Measurements from ENCODE around the gene COL4A3. TPM values are rescaled to one million over a fixed set of nuclear protein-coding genes. Genes with fewer than 3 reads are reported as not detected.
"Not testable (repeated sequence)": the region's sequence is repeated elsewhere in the genome, so short reads cannot be mapped to it uniquely, and the experiment has no call there.

COL4A3 gene
- total RNA-seq, 1 donor from 2014 or later = 1.1 TPM

GRCh38 chr2:227153758-227154486, 10.5 kb upstream of the COL4A3 start:
- no peak overlapping the region for H3K4me3 ChIP-seq (ENCODE audit: low read depth, low read length)
- no peak for TF ChIP-seq CTCF (conservative IDR thresholded peaks at IDR 0.05; ENCODE audit: low read depth, low read length)
- no peak for DNase-seq (ENCODE audit: low read depth)

DNA sequence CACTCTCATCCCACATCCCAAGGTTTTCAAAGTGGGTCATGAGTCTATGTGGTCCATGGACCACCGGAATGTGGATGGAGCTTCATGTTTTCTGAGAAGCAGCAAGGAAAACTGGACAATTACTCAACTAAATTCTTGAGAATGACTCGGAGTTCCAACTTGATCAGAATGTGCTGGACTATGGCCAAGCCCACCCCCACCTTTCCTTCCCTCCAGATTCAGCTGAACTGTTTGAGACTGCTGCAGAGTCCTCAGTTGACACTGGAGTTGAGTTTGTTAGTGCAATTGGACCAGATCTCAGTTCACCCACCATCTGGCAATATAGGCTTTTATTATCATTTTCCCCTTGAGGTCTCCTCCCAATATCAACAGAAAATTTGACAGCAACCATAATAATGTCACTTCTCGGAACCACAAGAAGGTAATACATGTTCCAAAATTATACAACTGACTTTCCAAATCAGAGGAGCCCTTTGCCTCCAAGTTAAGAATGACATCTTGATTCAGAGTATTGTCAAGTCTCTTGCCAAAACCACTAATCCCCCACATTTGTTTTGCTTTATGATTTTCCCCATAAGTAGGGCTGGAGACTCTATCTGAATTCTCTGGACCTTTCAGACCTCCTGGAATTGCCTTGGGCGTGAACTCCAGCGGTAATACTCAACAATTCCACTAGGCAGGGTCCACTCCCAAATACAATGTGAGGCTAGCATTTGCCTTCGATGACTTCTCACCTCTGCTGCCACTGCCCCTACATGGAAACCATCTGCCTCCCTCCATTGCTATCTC, 9.2 kb upstream of the COL4A3 start:
- no peak overlapping the region for H3K4me3 ChIP-seq (ENCODE audit: low read depth, low read length)
- TF ChIP-seq CTCF (conservative IDR thresholded peaks at IDR 0.05; ENCODE audit: low read depth, low read length) = peak; percentile 5
- peak; percentile 78 for DNase-seq (ENCODE audit: low read depth)

DNA sequence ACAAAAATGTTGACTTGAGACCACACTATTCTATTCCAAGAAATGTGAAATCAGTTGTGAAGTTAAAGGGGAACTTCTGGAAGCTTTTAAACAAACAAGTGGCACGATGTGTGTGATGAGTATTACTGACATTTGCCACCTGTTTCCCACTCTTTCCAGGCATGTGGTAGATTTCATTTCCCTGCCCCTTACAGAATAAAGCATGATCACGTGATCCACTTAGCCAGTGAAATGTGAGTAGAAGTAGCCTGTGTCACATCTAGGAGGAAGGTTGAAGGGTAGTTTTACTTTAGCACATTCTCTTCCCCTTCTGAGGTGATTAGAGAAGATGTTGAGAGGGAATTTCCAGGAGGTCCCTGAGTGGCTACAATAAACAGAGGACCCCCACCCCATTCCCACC, 4.3 kb upstream of the COL4A3 start:
- no peak for TF ChIP-seq CTCF (conservative IDR thresholded peaks at IDR 0.05; ENCODE audit: low read depth, low read length)
- DNase-seq (ENCODE audit: low read depth) = no peak
- H3K4me3 ChIP-seq (ENCODE audit: low read depth, low read length) = no peak overlapping the region

DNA sequence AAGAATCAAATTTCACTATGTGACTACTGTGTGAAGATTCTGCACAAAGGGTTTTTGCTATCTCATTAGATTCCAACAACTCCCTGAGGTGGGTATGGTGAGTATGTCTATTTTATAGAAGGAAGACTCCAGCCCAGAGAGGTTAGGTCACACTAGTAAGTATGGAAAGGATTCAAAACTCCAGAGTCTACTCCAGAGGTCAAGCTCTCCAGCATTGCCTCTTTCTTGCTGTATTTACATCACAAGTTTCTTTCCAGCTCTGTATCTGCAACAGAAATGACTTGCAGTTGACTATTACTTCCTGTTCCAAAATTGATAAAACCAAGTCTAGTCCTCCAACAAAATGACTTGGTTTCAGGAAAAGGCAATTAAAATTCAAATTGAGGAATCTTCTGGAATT, 2.5 kb upstream of the COL4A3 start:
- TF ChIP-seq CTCF (conservative IDR thresholded peaks at IDR 0.05; ENCODE audit: low read depth, low read length) = no peak
- no peak for DNase-seq (ENCODE audit: low read depth)

GRCh38 chr2:227163485-227163997, 883 bp upstream of the COL4A3 start:
- H3K4me3 ChIP-seq (ENCODE audit: low read depth, low read length) = peak overlapping the region; percentile 84
- no peak for TF ChIP-seq CTCF (conservative IDR thresholded peaks at IDR 0.05; ENCODE audit: low read depth, low read length)
- DNase-seq (ENCODE audit: low read depth) = no peak

More for the DNA sequence above, 2.5 kb upstream of the COL4A3 start:
- no peak overlapping the region for H3K4me3 ChIP-seq (ENCODE audit: low read depth, low read length)

- no peak for DNase-seq (ENCODE audit: low read depth)
- TF ChIP-seq CTCF (conservative IDR thresholded peaks at IDR 0.05; ENCODE audit: low read depth, low read length) = no peak
- H3K4me3 ChIP-seq (ENCODE audit: low read depth, low read length) = peak overlapping the region; percentile 84
Observed at GRCh38 chr2:227164763-227165291, 403 bp downstream of the COL4A3 start.

DNA sequence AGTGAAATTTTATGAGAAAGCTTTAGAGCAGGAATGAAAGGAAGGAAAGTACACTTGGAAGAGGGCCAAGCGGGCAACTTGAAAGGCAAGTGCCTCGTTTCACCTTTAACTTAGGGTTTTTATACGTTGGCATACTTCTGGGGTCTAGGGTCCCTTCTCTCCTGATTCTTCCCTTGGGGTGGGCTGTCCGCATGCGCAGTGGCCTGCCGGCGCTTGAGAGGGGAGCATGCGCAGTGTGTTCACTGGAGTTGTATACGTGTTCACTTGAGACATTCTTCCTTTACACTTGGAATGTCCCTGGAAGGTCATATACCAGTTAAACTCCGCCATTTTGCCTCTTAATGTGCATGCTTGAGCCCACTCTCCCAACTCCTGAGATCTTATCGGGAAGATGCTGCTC, 7.4 kb downstream of the COL4A3 start:
- not testable (repeated sequence) for DNase-seq (ENCODE audit: low read depth)

More for the DNA sequence above, 7.4 kb downstream of the COL4A3 start:
- not testable (repeated sequence) for H3K4me3 ChIP-seq (ENCODE audit: low read depth, low read length)

All from epithelial cell of proximal tubule (primary cell).